Stimulated activated CD4-positive, alpha-beta T cell treated with anti-CD3 and anti-CD28 coated beads, Interleukin-4, amount 100 ng/mL, for 1 hour (primary cell): ENCODE results near the gene GNAL.
A peak's percentile ranks its signal among the peaks of the same experiment; 100 is the strongest.
"Not testable (repeated sequence)": the region's sequence is repeated elsewhere in the genome, so short reads cannot be mapped to it uniquely, and the experiment has no call there.

Experiments
- DNase-seq: peaks from one replicate; pipeline ENCODE4 v3.0.0-alpha.2; 2020

GNAL gene

DNA sequence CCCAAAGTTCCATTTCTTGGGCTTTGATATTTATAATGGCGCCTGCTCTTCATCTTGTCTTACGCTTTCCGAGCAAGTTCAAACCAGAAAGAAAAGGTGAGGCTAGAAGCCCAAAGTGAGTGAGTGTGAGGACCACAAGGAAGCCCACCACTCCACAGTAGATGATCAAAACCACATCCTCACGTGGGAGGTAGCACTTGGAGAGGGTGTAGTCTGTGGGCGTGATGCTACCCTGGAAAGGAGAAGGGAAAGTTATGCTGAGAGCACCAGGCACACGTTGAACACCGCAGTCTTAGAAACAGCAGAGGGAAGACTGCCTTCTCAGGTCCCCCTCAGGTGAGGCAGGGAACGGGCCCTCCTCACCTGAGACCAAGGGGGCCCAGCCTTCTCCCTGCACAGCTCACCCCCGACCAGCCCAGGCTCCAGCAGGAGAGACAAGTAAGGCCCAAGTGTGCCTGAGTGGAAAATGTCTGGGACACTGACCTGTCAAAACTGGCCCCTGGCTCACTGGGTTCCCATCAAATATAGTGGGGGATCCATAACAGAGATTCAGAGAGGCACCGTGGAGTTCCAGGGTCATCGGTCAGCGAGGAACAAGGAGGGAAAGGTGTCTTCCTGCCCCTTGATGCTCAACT, 195.4 kb downstream of the GNAL start:
- no peak for DNase-seq

DNA sequence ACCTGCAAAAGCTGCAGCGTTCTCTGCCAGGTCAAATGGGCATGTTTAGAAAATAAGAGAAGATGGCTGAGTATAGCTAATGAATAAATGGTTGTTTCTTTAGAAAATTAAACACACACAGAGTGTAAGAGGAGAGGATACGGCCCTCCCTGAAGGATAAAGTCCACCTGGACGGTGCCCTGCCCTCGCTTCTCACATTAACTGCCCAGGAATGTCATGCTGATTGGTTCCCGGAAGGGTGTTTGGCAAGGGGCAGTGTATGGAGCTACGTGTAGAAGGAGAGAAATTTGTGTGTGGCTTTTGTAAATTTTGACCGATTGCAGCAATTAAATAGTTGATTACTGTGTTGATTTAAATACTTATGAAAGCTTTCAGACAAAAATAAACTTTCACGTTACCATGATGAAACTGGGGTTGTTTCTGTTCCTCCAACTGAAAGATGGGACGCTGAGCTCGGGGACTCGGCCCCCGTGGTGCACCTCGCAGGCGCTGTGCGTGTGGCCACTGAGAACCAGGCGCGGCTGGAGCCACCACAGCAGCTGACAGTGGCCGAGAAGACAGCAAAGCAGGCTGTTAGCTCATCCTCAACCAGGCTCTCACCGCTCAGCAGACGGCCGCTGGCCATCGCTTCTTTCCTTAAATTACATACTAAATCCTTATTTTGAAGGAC, 196.3 kb downstream of the GNAL start:
- no peak for DNase-seq

GRCh38 chr18:11886577-11887110, 197.6 kb downstream of the GNAL start:
- DNase-seq, result no peak

DNA sequence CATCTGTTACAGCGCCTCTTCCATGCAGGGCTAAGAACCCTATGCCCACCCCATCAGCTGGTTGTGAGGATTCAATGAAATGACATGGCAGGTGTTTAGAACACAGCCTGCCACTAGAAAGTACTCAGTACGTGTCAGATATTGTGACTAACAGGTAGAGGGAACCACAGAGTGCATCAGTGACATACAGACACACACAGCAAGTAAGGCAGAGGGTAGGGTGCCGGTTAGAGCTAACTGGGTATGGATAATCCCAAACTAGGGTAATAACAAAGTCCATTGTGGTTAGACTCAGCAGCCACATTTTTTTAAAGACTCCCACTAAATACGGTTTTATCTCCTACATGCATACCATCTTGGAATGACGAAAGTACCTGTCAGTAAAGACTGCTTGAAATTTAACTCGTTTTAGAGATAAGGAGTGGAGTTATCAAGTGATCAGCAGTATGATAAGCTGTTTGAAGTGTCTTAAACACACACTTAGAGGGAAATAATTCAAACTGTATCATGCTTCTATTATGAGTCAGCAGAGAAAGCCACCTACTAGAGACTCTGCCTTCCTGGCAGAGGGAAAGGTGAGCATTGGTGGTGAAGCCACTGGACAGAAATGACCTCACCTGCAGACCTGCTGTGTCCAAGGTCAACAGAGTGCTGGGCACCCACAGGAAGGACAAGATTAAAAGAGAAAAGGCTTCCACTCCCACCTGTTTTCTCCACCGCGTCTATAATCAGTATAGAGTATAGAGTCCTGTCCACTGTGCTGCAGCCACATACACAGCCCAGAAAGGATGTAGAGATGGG, 198.5 kb downstream of the GNAL start:
- DNase-seq, result no peak

DNA sequence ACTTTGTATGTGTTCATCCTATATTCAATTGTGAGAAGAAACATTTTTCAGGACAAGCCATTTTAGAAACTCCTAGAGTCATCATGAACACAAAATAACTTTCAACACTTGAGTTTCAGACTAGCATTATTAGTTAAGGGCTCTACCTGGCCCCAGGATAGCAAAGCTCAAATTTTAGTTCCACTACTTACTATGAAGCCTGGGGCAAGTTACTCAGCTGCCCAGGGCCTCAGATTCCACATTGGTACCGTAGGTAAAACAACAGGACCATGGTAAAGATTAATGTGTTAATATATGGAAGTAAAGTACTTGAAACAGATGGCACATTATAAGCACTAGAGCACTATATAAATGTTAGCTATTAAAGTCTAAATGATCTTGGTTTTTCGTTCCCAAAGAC, 199.7 kb downstream of the GNAL start:
- no peak for DNase-seq

DNA sequence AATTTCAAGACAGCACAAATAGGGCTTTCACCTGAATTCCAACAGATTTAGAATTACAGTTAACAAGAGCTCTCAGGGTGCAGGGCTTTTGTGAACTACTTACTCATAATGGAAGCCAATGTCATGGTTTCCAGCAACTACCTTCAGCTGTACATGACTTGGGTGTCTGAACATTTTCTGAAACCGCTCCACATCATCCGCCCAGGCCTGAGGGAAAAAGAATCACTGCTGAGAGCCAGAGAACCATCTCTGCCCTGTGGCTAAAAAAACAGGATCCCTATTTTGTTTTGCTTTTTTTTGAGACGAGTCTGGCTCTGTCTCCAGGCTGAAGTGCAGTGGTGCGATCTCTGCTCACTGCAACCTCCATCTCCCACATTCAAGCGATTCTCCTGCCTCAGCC, 200.2 kb downstream of the GNAL start:
- no peak for DNase-seq

DNA sequence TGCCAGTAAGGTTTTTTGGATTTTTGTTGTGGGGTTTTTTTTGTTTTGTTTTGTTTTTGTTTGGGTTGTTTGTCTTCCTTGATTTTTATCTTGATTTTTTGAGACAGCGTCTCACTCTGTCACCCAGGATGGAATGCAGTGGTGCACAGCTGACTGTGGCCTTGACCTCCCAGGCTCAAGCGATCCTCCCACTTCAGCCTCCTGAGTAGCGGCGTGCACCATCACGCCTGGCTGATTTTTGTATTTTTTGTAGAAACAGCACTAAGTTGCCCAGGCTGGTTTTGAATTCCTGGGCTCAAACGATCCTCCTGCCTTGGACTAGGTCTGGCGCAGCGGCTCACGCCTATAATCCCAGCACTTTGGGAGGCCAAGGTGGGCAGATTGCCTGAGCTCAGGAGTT, 202.7 kb downstream of the GNAL start:
- no peak for DNase-seq

- DNase-seq, result not testable (repeated sequence)
Observed at GRCh38 chr18:11892438-11892837, 203.4 kb downstream of the GNAL start.

DNA sequence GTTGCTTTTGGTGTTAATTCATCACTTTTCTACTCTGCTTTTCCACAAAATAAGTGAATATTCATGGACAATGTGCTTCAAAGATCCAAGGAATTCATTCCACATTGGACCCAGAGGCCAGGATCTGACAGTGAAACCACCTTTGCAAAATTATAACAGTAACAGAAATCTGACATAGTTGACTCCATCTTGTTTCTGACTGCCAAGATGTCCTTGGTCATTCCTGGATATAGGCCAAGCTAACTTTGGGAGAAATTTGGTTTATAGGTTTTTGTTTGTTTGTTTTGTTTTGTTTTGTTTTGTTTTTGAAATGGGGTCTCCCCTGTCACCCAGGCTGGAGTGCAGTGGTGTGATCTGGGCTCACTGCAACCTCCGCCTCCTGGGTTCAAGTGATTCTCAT, 208.7 kb downstream of the GNAL start:
- DNase-seq, result no peak

GRCh38 chr18:11899063-11899462, 210.0 kb downstream of the GNAL start:
- no peak for DNase-seq

- DNase-seq, result no peak
Observed at GRCh38 chr18:11901826-11902438, 212.9 kb downstream of the GNAL start.

DNA sequence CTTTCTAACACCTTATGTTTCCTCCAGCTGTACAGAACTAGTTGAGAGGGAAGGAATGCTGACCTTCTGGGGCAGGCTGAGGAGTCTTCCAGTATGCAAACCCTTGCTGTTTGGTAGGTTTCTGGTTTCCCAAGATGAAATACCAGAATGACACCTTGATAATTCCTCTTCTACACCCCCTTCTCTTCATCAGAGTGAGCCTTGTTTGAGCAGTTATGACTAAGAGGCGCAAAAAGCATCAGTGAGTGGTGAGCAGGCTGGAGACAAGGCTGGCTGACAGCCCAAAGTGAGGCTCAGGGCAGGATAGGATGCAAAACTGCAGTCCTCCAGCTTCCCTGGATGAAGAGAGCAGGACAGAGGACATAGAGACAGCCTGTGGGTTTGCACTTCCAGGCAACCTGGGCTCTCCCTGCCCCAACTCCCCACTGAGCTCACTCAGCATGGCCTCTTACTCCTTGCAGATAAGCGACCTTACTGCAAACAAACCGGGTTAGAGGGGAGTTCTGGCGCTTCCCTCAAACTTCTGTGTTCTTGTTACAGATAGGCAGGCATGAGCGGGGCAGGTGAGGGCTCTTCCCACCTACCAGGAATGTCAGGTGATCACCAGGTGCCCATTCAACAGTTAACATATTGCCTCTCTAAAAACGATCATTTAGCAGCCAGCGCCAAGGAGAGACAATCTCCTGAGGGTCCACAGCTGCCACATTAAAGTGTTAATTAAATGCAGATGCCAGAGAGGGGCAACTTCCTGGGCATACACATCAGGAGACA, 213.6 kb downstream of the GNAL start:
- no peak for DNase-seq

DNA sequence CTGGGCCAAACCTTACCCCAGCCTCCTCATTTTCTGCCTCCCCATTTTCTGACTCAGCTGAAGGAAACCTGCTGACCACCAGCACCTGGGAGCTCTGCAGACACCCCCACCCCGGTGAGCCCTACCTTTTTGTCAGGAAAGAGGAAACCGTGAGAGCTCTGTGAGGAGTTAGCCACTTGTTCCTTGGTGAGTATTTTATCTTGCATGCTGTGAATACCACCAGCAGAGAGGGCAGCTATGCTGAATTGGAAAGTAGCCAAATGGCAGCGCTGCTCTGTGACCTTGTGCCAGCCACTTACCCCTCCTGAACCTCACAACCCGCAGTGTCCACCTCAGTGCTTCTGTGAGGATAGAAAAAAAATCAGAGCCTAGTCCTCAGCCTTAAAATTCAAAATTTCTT, 216.5 kb downstream of the GNAL start:
- no peak for DNase-seq

DNA sequence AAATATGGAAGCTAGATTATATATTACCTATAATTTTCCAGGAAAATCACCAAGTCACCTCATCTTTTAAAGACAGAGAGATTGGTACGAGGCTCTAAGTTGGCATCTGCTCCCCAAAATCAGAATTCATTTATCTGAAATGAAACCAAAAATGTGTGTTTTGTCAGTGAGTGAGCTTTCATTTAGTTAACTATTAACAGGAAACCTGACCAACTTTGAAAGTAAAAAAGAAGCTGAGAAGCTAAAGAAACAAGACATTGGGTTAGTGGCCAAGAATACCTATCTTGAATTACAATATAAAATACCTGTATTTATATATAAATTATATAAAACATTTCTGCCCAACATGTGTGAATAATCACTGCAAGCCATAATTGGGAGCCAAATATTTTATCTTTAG, 217.1 kb downstream of the GNAL start:
- no peak for DNase-seq

DNA sequence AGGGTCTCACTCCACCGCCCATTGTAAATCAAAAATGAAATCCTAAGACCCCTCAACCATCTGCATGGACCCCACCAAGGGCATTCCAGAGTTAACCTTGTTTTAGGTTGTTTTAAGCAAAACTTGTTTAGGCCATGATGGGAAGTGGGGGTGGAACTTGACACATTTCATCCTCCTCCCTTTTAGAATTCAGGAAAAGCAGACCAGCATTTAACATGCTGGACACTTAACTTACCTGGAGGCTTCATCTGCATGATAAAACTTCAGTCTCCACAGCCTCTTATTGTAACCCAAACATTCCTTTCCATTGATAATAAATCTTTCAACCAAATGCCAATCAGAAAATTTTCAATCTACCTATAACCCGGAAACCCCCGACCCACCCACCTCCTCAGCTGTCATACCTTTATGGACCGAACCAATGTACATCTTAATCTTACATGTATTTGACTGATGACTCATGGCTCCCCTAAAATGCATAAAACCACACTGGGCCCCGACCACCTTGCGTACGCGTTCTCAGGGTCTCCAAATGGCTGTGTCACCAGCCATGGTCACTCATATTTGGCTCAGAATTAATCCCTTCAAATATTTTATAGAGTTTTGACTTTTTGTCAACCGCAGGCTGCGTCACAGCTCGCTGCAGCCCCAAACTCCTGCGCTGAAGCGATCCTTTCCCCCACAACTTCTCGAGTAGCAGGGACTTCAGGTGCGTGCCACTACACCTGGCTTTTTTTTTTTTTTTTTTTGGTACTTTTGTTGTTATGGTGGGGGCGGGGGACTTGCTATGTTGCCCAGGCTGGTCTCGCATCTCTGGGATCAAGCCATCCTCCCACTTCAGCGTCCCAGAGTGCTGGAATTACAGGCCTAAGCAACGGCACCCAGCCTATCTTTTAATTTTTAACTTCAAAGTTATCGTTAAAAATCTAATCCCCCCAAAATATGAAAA, 218.1 kb downstream of the GNAL start:
- no peak for DNase-seq

DNA sequence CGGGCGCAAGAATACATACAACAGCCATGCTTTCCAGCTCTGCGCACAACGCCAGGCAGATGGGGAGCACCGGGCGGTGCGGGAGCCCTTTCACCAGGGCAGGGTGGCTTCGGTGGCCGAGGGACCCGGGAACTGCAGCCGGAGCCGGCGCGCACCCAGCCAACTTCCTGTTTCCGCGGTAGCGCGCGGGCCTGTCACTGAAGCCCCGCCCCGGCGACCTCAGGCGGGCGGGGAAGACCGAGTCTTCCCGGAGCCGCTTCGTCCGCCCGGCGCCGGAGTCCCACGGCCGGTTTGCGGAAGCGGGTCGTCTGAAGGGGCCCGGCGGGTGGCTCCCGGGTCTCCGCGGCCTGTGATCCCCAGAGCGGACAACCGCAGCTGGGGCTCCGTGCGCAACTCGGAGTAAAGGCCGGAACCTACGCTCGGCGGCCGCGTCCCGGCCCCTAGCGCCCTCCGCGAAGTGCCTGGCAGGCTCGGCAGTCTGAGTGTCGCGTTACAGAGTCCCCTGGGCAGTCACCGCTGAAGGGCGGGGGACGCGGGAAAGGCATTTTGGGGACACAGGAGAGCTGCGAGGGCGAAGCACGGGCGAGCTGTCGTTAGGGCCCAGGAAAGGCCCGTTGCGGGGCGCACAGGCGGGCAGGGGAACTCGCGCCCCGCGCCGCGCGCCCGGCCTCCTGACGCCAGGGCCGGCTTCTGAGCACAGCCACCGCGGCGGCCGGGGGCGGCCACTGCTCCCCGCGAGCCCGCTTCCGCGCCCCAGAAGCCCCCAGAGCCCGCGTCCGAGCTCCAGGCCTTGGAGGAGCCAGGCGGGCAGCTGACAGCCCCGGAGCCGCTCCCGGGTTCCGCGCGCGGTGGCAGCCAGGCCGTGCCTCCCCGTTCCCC, 219.4 kb downstream of the GNAL start, which contains the start of gene MPPE1:
Gene MPPE1, minus strand, starts transcription at position 136 of the 879 bp plus-strand sequence. CDS start 11,053 bp downstream, outside the sequence.
- DNase-seq, result peak; percentile 87

GRCh38 chr18:11909061-11909455, 220.0 kb downstream of the GNAL start:
- DNase-seq, result no peak

DNA sequence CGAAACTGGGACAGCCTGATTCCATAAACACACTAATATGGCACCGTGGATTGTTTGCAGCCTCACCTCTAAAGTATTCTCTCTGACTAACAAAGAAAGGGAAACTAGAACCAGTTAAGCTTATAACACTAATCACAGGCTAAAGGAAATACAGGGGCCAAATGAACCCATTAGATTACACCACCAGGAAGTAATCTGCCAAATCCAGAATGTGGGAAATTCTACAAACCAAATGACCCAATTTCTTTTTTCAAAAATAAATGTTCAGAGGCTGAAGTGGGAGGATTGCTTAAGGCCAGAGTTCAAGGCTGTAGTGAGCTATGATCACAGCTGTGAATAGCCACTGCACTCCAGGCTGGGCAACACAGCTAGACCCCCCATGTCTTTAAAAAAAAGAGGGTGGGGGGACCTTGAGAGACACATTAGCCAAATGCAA, 220.5 kb downstream of the GNAL start:
- no peak for DNase-seq

DNA sequence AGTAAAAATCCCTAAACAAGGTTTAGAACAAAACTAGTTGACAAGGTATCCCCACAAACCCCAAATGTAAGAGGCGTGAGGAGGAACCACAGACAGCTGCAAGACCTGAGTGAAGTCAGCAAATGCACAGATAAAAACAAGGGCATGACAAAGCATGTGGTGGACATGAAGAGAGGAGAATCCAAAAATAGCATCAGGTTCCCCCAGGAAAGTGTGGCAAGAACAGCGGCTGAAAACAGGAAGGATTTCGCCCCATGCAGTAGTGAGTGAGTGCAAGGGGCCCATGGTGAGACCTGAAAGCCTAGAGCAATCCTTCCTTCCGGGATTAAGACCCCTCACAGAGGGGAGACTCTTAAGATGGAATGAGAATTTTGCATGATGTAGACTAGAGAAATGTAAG, 227.8 kb downstream of the GNAL start:
- not testable (repeated sequence) for DNase-seq

- DNase-seq, result not testable (repeated sequence)
Observed at GRCh38 chr18:11919522-11919921, 230.5 kb downstream of the GNAL start.
